DOHH2 (cell line): ENCODE data around the gene HK2.
A peak's percentile ranks its signal among the peaks of the same experiment; 100 is the strongest.

Source experiments
- H3F3A ChIP-seq: fragments of 200-600 bp; sonication (generic), shearing (Covaris generic); 2 replicates; pipeline ENCODE4 v1.6.0; 2016; ENCODE audit warnings: antibody characterized with exemption, mild to moderate bottlenecking; ENCODE audit not compliant: control insufficient read depth, insufficient read depth
- H3K27ac ChIP-seq: fragments of 200-600 bp; sonication (generic); 2 replicates; pipeline ENCODE4 v1.5.1; 2014; ENCODE audit warnings: low read depth, mild to moderate bottlenecking, low read length, moderate library complexity
- H3K27me3 ChIP-seq: fragments of 200-600 bp; sonication (generic); 2 replicates; pipeline ENCODE4 v1.6.1; 2014; ENCODE audit warnings: mild to moderate bottlenecking, low read length, mixed read lengths; ENCODE audit not compliant: control insufficient read depth
- H3K36me3 ChIP-seq: fragments of 200-600 bp; sonication (generic); 2 replicates; pipeline ENCODE4 v1.6.1; 2014; ENCODE audit warnings: mild to moderate bottlenecking, low read length, moderate library complexity, mixed read lengths; ENCODE audit not compliant: control insufficient read depth
- H3K4me1 ChIP-seq: fragments of 200-600 bp; sonication (generic); 2 replicates; pipeline ENCODE4 v1.6.1; 2014; ENCODE audit warnings: mild to moderate bottlenecking, low read length, mixed read lengths; ENCODE audit not compliant: control insufficient read depth
- H3K4me2 ChIP-seq: fragments of 200-600 bp; sonication (generic); 2 replicates; pipeline ENCODE4 v1.6.0; 2014; ENCODE audit warnings: mild to moderate bottlenecking, low read length, moderate library complexity
- H3K4me3 ChIP-seq: fragments of 200-600 bp; sonication (generic); 2 replicates; pipeline ENCODE4 v1.5.1; 2014; ENCODE audit warnings: mild to moderate bottlenecking, low read length, mixed read lengths
- H3K79me2 ChIP-seq: fragments of 200-600 bp; sonication (generic); 2 replicates; pipeline ENCODE4 v1.6.1; 2014; ENCODE audit warnings: mild to moderate bottlenecking, low read length, mixed read lengths; ENCODE audit not compliant: control insufficient read depth
- H3K9me2 ChIP-seq: fragments of 200-600 bp; sonication (generic); replicated peaks from 2 replicates; pipeline ENCODE4 v1.6.1; 2014; ENCODE audit warnings: mild to moderate bottlenecking, low read length, mixed read lengths; ENCODE audit not compliant: control insufficient read depth
- H3K9me3 ChIP-seq: fragments of 200-600 bp; sonication (generic); 2 replicates; pipeline ENCODE4 v1.6.1; 2014; ENCODE audit warnings: antibody characterized with exemption, low read length, mixed read lengths; ENCODE audit not compliant: control insufficient read depth, insufficient read depth
- H4K20me1 ChIP-seq: fragments of 200-600 bp; sonication (generic); 2 replicates; pipeline ENCODE4 v1.6.0; 2014; ENCODE audit warnings: low read depth, mild to moderate bottlenecking, antibody characterized with exemption, low read length, moderate library complexity; ENCODE audit not compliant: control insufficient read depth, insufficient read depth
- EZH2phosphoT487 ChIP-seq: fragments of 200-600 bp; sonication (generic); IDR thresholded peaks from 2 replicates; pipeline ENCODE4 v1.6.1; 2017; ENCODE audit warnings: borderline replicate concordance, mild to moderate bottlenecking, antibody characterized with exemption, low read length, moderate library complexity, mixed read lengths
- TF ChIP-seq, protein P1 (sequence below): fragments of 200-600 bp; sonication (generic); IDR thresholded peaks from one replicate; pipeline ENCODE4 v1.5.1; 2014; ENCODE audit warnings: antibody characterized with exemption, mild to moderate bottlenecking, low read depth, low read length; ENCODE audit not compliant: poor library complexity, severe bottlenecking

The HK2 gene

DNA sequence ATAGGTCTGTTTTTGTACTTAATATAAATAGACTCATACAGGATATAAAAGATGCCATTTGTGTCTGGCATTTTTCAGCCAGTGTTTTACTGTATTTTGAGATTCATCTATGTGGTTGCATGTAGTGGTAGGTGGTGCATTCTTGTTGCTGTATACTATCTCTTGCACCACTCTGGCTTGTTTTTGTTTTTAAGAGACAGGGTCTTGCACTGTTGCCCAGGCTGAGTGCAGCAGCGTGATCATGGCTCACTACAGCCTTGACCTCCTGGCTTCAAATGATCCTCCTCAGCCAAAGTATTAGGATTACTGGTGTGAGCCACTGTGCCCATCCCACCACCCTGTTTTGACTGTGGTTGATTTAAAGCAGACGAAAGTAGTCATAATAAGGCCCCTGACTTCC lies 12.6 kb downstream of the HK2 start:
- Histone ChIP-seq H3K4me2 (no peak overlapping the region), H4K20me1 (peaks cover 81% of the 10 kb centered on the region), H3K9me2 (no peaks in the 10 kb centered on the region), H3F3A (no peaks in the 10 kb centered on the region), H3K27me3 (no peaks in the 10 kb centered on the region), H3K9me3 (no peaks in the 10 kb centered on the region), H3K4me3 (no peak overlapping the region), H3K27ac (no peak overlapping the region), H3K79me2 (peaks cover 100% of the 10 kb centered on the region), H3K36me3 (peaks cover 82% of the 10 kb centered on the region), H3K4me1 (peaks cover 74% of the 10 kb centered on the region)
- TF ChIP-seq, protein P1, sequence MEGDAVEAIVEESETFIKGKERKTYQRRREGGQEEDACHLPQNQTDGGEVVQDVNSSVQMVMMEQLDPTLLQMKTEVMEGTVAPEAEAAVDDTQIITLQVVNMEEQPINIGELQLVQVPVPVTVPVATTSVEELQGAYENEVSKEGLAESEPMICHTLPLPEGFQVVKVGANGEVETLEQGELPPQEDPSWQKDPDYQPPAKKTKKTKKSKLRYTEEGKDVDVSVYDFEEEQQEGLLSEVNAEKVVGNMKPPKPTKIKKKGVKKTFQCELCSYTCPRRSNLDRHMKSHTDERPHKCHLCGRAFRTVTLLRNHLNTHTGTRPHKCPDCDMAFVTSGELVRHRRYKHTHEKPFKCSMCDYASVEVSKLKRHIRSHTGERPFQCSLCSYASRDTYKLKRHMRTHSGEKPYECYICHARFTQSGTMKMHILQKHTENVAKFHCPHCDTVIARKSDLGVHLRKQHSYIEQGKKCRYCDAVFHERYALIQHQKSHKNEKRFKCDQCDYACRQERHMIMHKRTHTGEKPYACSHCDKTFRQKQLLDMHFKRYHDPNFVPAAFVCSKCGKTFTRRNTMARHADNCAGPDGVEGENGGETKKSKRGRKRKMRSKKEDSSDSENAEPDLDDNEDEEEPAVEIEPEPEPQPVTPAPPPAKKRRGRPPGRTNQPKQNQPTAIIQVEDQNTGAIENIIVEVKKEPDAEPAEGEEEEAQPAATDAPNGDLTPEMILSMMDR = no peak
- no peak for TF ChIP-seq EZH2phosphoT487

GRCh38 chr2:74847070-74847858 lies 13.3 kb downstream of the HK2 start:
- Histone ChIP-seq H4K20me1 (peaks cover 80% of the 10 kb centered on the region), H3K4me3 (no peak overlapping the region), H3K36me3 (peaks cover 81% of the 10 kb centered on the region), H3K27ac (no peak overlapping the region), H3K4me1 (peaks cover 67% of the 10 kb centered on the region), H3K9me3 (no peaks in the 10 kb centered on the region), H3K27me3 (no peaks in the 10 kb centered on the region), H3K9me2 (no peaks in the 10 kb centered on the region), H3K79me2 (peaks cover 100% of the 10 kb centered on the region), H3F3A (no peaks in the 10 kb centered on the region), H3K4me2 (peak overlapping the region; percentile 27)
- TF ChIP-seq EZH2phosphoT487 = no peak
- TF ChIP-seq, protein P1 = no peak

- H3K4me1 ChIP-seq = peaks cover 50% of the 10 kb centered on the region
- no peak for TF ChIP-seq EZH2phosphoT487
- TF ChIP-seq, protein P1 = no peak
- peak overlapping the region; percentile 54 for H3K27ac ChIP-seq
- peaks cover 68% of the 10 kb centered on the region for H3K36me3 ChIP-seq
- peak overlapping the region; percentile 46 for H3K4me3 ChIP-seq
- H3K27me3 ChIP-seq = no peaks in the 10 kb centered on the region
- H3K9me3 ChIP-seq = no peaks in the 10 kb centered on the region
- no peaks in the 10 kb centered on the region for H3F3A ChIP-seq
- peaks cover 63% of the 10 kb centered on the region for H4K20me1 ChIP-seq
- H3K4me2 ChIP-seq = peak overlapping the region; percentile 64
- H3K9me2 ChIP-seq = no peaks in the 10 kb centered on the region
- peaks cover 99% of the 10 kb centered on the region for H3K79me2 ChIP-seq
Observed at GRCh38 chr2:74849228-74849892, 15.4 kb downstream of the HK2 start.
